ENCODE measurements around the gene SLC35G3.
"Not testable (repeated sequence)": the region's sequence is repeated elsewhere in the genome, so short reads cannot be mapped to it uniquely, and the experiment has no call there.

SLC35G3 gene

DNA sequence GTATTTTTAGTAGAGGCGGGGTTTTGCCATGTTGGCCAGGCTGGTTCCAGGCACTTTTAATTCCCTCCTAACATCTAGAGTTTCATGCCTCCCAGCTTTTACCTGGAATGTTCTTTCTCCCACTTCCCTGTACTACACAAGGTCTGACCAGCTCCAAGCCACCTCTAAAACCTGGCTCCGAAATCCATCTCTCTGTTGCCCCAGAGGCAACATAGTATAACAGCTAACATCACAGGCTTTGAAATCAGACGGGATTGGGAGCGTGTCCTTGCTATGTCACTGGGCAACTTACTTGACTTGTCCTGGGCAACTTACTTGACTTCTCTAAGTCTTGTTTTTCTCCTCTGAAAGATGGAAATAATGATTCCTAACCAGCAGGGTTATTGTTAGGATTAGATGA is 31.4 kb downstream of the SLC35G3 start:
- DNase-seq: no peak

- DNase-seq: peak; percentile 47
Observed at GRCh38 chr17:35161281-35161761, 32.9 kb downstream of the SLC35G3 start.

- DNase-seq: peak; percentile 67
Observed at GRCh38 chr17:35160354-35161201, 33.6 kb downstream of the SLC35G3 start.

GRCh38 chr17:35159940-35160339 is 34.3 kb downstream of the SLC35G3 start:
- no peak for DNase-seq

DNA sequence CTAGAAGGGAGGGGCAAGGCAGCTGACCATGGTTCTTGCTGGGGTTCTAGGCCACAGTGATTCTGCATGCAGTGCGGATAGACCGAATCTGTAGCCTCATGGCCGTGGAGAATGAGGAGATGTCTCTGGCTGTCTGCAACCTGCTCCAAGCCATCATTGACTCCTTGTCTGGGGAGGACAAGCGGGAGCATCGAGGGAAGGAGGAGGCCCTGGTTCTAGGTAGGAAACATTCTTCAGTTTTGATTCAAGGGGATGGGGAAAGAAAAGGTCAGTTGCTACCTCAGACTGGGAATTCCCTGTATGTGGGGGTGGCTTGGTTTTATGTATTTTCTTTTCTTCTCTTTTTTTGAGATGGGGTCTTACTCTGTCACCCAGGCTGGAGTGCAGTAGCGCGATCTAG is 38.9 kb downstream of the SLC35G3 start:
- no peak for DNase-seq

DNA sequence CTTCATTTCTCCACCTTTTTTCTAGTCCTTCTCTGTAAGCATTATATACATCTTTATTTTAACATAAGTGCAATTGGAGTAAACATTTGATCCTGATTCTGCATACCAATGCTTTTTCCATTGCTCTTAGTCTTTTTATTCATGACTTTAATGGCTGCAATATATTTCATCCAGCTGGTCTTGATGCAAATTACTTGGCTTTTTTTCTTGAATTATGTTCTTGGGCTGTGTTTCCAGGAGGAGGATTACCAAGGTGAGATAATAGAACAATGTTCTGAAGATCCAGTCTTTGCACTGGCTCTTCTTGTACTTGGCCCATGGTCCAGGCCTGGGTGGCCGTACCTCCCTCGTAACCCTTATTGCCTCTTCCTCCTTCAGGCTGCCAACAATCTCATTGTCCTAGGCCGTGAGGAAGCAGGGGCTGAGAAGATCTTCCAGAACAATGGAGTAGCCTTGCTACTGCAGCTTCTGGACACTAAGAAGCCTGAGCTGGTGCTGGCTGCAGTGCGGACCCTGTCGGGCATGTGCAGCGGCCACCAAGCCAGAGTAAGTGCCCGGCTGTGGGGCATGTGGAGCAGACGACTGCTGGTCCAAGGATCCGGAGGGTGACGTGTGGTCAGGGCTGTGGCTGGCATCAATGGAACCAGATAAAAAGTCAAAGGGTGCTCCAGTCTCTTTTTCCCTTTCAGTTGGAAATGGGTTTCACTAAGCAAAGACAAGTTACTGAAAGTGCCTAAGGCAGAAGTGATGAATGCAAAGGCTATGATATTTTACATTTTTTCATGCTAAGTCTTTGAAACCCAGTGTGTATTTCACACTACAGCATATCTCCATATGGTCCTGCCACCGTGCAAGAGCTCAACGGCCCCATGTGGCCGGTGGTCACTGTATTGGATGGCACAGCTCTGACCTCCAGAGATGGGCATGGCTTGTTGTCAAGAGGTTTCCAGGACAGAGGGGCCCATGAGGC is 39.7 kb downstream of the SLC35G3 start:
- DNase-seq: no peak

- DNase-seq: no peak
Observed at GRCh38 chr17:35152421-35153140, 41.6 kb downstream of the SLC35G3 start.

DNA sequence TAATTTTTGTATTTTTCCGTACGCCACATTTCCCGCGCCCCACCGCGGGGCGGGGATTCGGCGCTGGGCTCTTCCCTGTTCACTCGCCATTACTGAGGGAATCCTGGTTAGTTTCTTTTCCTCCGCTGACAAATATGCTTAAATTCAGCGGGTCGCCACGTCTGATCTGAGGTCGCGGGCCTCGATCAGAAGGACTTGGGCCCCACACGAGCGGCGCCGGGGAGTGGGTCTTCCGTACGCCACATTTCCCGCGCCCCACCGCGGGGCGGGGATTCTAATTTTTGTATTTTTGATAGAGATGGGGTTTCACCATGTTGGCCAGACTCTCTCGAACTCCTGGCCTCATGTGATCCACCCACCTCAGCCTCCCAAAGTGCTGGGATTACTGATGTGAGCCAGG is 43.1 kb downstream of the SLC35G3 start:
- not testable (repeated sequence) for DNase-seq

- DNase-seq: no peak
Observed at GRCh38 chr17:35149941-35150340, 44.3 kb downstream of the SLC35G3 start.

DNA sequence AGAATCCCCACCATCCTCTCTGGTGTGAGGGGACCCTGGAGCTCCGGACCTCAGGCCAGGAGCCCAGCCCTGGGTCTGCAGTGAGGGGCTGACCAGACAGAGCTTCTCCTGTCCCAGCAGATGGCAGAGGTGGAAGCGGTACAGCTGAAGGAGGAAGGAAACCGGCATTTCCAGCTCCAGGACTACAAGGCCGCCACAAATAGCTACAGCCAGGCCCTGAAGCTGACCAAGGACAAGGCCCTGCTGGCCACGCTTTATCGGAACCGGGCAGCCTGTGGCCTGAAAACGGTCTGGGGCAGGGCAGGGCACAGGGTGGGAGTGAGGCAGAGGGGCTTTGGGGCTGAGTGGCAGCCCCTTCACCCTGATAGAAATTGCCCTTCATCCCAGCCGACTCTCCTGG is 46.0 kb downstream of the SLC35G3 start:
- no peak for DNase-seq

- DNase-seq: no peak
Observed at GRCh38 chr17:35147375-35147905, 46.8 kb downstream of the SLC35G3 start, which contains the start of gene UNC45B. Gene UNC45B, plus strand, starts transcription at chr17:35147817. Its CDS starts 447 bp downstream, at chr17:35148264.

- DNase-seq: no peak
Observed at GRCh38 chr17:35146214-35146833, 47.9 kb downstream of the SLC35G3 start.

GRCh38 chr17:35144840-35145239 is 49.4 kb downstream of the SLC35G3 start:
- DNase-seq: no peak
